HepG2 (cell line): ENCODE measurements around the gene CD300LG. TPM values are rescaled to one million over a fixed set of nuclear protein-coding genes. Genes with fewer than 3 reads are reported as not detected.

Source experiments
- BHLHE40 ChIP-seq: IDR thresholded peaks from 2 replicates; pipeline ENCODE4 v1.6.1; 2011; ENCODE audit warnings: low read length, improper control_type of control experiment
- ETV5 ChIP-seq: IDR thresholded peaks from 2 replicates; pipeline ENCODE4 v1.6.1; 2018; ENCODE audit warnings: missing biosample characterization, missing genetic modification reagents, inconsistent platforms, borderline replicate concordance
- GABPB1 ChIP-seq: IDR thresholded peaks from 2 replicates; pipeline ENCODE4 v1.6.1; 2016; ENCODE audit warnings: mild to moderate bottlenecking, missing genetic modification reagents, moderate library complexity, missing compliant biosample characterization
- MTF1 ChIP-seq: sonication (generic); formaldehyde crosslinking; IDR thresholded peaks from 2 replicates; pipeline ENCODE4 v1.5.0; 2020; ENCODE audit warnings: missing genetic modification reagents
- NFE2 ChIP-seq: sonication (generic); formaldehyde crosslinking; IDR thresholded peaks from 2 replicates; pipeline ENCODE4 v1.4.0; 2020; ENCODE audit warnings: missing genetic modification reagents
- RBM39 ChIP-seq: fragments of 200-400 bp; formaldehyde crosslinking; IDR thresholded peaks from one replicate; pipeline ENCODE4 v1.6.1; 2018; ENCODE audit warnings: antibody characterized with exemption, mild to moderate bottlenecking, low read depth, low read length; ENCODE audit not compliant: poor library complexity, severe bottlenecking
- SALL1 ChIP-seq: sonication (generic); formaldehyde crosslinking; IDR thresholded peaks from 2 replicates; pipeline ENCODE4 v1.8.0; 2022; ENCODE audit warnings: mild to moderate bottlenecking, missing genetic modification reagents
- YEATS2 ChIP-seq: sonication (generic); formaldehyde crosslinking; IDR thresholded peaks from 2 replicates; pipeline ENCODE4 v1.4.0; 2020; ENCODE audit warnings: missing genetic modification reagents, borderline replicate concordance
- ZBTB1 ChIP-seq: sonication (generic); formaldehyde crosslinking; IDR thresholded peaks from 2 replicates; pipeline ENCODE4 v1.4.0; 2020; ENCODE audit warnings: missing genetic modification reagents, borderline replicate concordance
- ZNF12 ChIP-seq: sonication (generic); formaldehyde crosslinking; IDR thresholded peaks from 2 replicates; pipeline ENCODE4 v1.5.0; 2020; ENCODE audit warnings: missing genetic modification reagents
- ZNF891 ChIP-seq: sonication (generic); formaldehyde crosslinking; IDR thresholded peaks from 2 replicates; pipeline ENCODE4 v1.5.0; 2020; ENCODE audit warnings: mild to moderate bottlenecking, missing genetic modification reagents
- polyA plus RNA-seq, 8 experiments: library from polyadenylated mRNA; depleted of rRNA in 3 of 8; stranded (reverse) in 7 of 8; unstranded in 1 of 8; fragments of >200 nt; fragmentation: Illumina TruSeq in 4 of 8; extraction: Trizol in 4 of 8; gene quantifications; 2 replicates each; pipeline versions ENCODE4 v1.2.1 to v1.2.3, GENCODE V29; 2011 to 2016; ENCODE audit warnings: low read depth in 4 of 8, missing spikeins in 1 of 8, mixed read lengths in 1 of 8; ENCODE audit not compliant: insufficient read depth in 1 of 8
- total RNA-seq, 5 experiments: library from RNA; depleted of rRNA; stranded (reverse); fragments of >200 nt; fragmentation: Illumina TruSeq; extraction: Trizol; gene quantifications; 2 replicates each; pipeline ENCODE4 v1.2.3, GENCODE V29; 2016; ENCODE audit warnings: low read depth in 1 of 5
- TF ChIP-seq, protein P1 (sequence below): sonication (generic); formaldehyde crosslinking; IDR thresholded peaks from 2 replicates; pipeline ENCODE4 v1.9.0; 2021; ENCODE audit warnings: missing genetic modification reagents, borderline replicate concordance
- TF ChIP-seq, protein P2 (sequence below): sonication (generic); formaldehyde crosslinking; IDR thresholded peaks from 2 replicates; pipeline ENCODE4 v1.5.1; 2020; ENCODE audit warnings: mild to moderate bottlenecking, missing genetic modification reagents, moderate library complexity
- TF ChIP-seq, protein P3 (sequence below): sonication (generic); formaldehyde crosslinking; IDR thresholded peaks from 2 replicates; pipeline ENCODE4 v1.4.0; 2020; ENCODE audit warnings: missing genetic modification reagents, low read depth, mild to moderate bottlenecking, borderline replicate concordance
- TF ChIP-seq, protein P4 (sequence below): sonication (generic); IDR thresholded peaks from 2 replicates; pipeline ENCODE4 v1.6.1; 2016; ENCODE audit warnings: low read depth, borderline replicate concordance
- TF ChIP-seq, protein P5 (sequence below), 2 experiments: sonication (generic) in 1 of 2; formaldehyde crosslinking in 1 of 2; IDR thresholded peaks; 2 replicates each; pipeline versions ENCODE4 v1.6.1 to v1.9.0; 2014 to 2022; ENCODE audit warnings: antibody characterized with exemption in 1 of 2, borderline replicate concordance in 1 of 2, inconsistent platforms in 1 of 2, low read depth in 1 of 2, missing genetic modification reagents in 1 of 2

CD300LG gene
- total and polyA plus RNA-seq, 2 of the 13 experiments (the other 11 are each of a cell fraction or from before 2014, with no cell fraction given), result not detected

DNA sequence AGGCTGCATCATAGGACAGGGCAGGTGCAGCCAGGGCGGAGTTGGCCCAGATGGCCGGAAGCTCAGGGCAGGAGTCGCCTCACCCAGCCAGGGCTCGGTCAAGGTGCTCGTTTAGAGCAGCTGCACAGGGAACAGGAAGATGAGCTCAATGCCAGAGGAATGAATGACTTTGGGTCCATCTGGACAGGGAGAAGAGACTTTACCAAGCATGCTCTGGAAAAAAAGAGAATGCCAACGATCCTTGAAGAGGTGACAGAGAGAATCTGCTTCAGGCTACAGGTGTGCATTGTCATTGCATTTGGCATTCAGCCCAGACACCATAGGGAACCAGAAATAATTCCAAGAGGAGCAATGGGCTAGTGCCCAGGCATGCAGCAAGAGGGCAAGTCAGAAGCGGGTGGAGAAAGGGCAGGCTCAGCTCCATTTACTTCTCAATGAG, 7.3 kb upstream of the CD300LG start (continued):
- TF ChIP-seq ZNF12 (0 out of 2 replicates have a peak, but pooled peaks have one; percentile 28), GABPB1 (CRISPR knock-in tag) (peak; percentile 55), SALL1 (peak; percentile 15; the same call in 1 of the 2 replicates), NFE2 (CRISPR knock-in tag) (peak; percentile 81; the same call in 1 of the 2 replicates), MTF1 (CRISPR knock-in tag) (no peak), RBM39 (no peak), YEATS2 (CRISPR knock-in tag) (0 out of 2 replicates have a peak, but pooled peaks have one; percentile 21), ZBTB1 (CRISPR knock-in tag) (no peak), ETV5 (CRISPR knock-in tag) (peak; percentile 81), BHLHE40 (no peak), ZNF891 (CRISPR knock-in tag) (no peak)
- TF ChIP-seq, protein P1, sequence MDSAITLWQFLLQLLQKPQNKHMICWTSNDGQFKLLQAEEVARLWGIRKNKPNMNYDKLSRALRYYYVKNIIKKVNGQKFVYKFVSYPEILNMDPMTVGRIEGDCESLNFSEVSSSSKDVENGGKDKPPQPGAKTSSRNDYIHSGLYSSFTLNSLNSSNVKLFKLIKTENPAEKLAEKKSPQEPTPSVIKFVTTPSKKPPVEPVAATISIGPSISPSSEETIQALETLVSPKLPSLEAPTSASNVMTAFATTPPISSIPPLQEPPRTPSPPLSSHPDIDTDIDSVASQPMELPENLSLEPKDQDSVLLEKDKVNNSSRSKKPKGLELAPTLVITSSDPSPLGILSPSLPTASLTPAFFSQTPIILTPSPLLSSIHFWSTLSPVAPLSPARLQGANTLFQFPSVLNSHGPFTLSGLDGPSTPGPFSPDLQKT (CRISPR knock-in tag), result no peak
- TF ChIP-seq, protein P2, sequence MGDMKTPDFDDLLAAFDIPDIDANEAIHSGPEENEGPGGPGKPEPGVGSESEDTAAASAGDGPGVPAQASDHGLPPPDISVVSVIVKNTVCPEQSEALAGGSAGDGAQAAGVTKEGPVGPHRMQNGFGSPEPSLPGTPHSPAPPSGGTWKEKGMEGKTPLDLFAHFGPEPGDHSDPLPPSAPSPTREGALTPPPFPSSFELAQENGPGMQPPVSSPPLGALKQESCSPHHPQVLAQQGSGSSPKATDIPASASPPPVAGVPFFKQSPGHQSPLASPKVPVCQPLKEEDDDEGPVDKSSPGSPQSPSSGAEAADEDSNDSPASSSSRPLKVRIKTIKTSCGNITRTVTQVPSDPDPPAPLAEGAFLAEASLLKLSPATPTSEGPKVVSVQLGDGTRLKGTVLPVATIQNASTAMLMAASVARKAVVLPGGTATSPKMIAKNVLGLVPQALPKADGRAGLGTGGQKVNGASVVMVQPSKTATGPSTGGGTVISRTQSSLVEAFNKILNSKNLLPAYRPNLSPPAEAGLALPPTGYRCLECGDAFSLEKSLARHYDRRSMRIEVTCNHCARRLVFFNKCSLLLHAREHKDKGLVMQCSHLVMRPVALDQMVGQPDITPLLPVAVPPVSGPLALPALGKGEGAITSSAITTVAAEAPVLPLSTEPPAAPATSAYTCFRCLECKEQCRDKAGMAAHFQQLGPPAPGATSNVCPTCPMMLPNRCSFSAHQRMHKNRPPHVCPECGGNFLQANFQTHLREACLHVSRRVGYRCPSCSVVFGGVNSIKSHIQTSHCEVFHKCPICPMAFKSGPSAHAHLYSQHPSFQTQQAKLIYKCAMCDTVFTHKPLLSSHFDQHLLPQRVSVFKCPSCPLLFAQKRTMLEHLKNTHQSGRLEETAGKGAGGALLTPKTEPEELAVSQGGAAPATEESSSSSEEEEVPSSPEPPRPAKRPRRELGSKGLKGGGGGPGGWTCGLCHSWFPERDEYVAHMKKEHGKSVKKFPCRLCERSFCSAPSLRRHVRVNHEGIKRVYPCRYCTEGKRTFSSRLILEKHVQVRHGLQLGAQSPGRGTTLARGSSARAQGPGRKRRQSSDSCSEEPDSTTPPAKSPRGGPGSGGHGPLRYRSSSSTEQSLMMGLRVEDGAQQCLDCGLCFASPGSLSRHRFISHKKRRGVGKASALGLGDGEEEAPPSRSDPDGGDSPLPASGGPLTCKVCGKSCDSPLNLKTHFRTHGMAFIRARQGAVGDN (CRISPR knock-in tag), result peak; percentile 25; the same call in 1 of the 2 replicates
- TF ChIP-seq, protein P3, sequence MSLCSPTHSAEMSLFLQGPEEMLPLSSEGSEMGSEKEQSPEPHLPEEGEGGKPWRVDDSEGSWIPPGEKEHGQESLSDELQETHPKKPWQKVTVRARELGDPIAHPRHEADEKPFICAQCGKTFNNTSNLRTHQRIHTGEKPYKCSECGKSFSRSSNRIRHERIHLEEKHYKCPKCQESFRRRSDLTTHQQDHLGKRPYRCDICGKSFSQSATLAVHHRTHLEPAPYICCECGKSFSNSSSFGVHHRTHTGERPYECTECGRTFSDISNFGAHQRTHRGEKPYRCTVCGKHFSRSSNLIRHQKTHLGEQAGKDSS (CRISPR knock-in tag), result peak; percentile 56; the same call in 1 of the 2 replicates
- TF ChIP-seq, protein P4, sequence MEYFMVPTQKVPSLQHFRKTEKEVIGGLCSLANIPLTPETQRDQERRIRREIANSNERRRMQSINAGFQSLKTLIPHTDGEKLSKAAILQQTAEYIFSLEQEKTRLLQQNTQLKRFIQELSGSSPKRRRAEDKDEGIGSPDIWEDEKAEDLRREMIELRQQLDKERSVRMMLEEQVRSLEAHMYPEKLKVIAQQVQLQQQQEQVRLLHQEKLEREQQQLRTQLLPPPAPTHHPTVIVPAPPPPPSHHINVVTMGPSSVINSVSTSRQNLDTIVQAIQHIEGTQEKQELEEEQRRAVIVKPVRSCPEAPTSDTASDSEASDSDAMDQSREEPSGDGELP, result peak; percentile 47; the same call in 1 of the 2 replicates
- TF ChIP-seq, protein P5, sequence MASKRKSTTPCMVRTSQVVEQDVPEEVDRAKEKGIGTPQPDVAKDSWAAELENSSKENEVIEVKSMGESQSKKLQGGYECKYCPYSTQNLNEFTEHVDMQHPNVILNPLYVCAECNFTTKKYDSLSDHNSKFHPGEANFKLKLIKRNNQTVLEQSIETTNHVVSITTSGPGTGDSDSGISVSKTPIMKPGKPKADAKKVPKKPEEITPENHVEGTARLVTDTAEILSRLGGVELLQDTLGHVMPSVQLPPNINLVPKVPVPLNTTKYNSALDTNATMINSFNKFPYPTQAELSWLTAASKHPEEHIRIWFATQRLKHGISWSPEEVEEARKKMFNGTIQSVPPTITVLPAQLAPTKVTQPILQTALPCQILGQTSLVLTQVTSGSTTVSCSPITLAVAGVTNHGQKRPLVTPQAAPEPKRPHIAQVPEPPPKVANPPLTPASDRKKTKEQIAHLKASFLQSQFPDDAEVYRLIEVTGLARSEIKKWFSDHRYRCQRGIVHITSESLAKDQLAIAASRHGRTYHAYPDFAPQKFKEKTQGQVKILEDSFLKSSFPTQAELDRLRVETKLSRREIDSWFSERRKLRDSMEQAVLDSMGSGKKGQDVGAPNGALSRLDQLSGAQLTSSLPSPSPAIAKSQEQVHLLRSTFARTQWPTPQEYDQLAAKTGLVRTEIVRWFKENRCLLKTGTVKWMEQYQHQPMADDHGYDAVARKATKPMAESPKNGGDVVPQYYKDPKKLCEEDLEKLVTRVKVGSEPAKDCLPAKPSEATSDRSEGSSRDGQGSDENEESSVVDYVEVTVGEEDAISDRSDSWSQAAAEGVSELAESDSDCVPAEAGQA (IDR thresholded peaks at IDR 0.05; ENCODE audit: low read depth), result no peak
- TF ChIP-seq, protein P5 (CRISPR knock-in tag; IDR thresholded peaks at IDR 0.05; ENCODE audit: borderline replicate concordance), result no peak
